Iris pigment epithelial cell (primary cell): ENCODE data around the gene CFAP92.
"Not testable (repeated sequence)": the region's sequence is repeated elsewhere in the genome, so short reads cannot be mapped to it uniquely, and the experiment has no call there.

Experiments
- DNase-seq: peaks from one replicate; pipeline ENCODE4 v3.0.0-alpha.2; 2011; ENCODE audit warnings: low read depth

CFAP92 gene

DNA sequence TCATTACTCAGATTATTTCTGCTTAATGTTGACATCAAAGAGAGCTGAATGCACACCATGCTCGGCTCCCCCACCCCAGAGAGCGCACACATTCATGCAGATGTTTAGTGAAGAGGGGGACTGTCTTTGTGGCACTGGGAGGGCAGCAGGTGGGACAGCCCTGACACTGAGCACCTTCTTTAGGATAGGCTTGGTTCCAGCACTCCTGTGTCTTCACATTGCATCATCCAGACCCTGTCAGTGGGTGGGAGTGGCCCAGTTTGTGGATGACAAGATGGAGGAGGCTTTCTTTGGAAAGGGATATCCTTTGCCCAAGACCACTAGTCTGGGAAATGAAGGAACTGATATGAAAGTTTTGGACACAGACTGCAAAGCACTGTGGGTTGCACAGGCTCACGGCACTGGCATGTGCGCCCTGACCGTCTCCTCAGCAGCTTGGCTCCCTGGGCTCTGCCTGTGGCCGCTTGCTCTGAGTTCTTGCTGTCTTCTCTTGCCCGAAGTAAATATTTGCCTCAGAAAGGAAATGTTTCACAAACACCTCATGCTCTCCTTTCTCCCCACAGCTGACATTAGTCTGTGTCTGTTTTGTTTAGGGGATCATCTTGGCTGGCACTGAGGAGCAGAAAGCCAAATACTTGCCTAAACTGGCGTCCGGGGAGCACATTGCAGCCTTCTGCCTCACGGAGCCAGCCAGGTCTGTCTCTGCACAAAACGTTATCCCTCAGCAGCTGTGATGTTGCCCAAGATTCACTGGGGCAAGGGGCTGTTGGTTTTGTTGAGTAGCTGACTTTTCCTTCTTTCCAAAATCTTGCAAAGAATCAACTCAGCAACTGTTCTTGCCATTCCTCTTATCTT lies 97.8 kb downstream of the CFAP92 start:
- no peak for DNase-seq

DNA sequence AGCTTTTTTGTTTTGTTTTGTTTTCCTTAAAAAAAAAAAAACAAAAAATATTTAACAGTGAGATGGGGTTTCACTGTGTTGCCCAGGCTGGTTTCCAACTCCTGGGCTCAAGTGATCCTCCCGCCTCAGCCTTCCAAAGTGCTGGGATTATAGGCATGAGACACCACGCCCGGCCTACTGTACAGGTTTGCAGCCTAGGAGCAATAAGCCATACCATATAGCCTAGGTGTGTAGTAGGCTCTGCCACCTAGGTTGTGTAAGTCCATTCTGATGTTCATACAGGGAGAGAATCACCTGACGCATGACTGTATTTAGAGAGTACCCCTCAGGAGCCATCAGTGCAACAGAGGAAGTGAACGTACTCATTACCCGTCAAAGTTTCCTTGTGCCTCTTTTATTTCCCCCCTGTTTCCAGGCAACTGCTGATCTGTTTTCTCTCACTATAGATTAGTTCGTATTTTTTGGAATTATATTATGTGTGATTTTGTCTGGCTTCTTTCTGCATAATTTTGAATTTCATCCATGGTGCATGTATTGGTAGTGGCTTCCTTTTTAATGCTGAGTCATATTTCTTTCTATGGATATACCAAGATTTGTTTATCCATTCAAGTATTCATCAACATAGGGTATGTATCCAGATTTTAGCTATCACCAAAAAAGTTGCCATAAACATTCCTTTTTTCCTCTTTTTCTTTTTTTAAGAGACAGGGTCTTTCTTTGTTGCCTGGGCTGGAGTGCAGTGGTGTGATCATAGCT lies 104.6 kb downstream of the CFAP92 start:
- DNase-seq = no peak

DNA sequence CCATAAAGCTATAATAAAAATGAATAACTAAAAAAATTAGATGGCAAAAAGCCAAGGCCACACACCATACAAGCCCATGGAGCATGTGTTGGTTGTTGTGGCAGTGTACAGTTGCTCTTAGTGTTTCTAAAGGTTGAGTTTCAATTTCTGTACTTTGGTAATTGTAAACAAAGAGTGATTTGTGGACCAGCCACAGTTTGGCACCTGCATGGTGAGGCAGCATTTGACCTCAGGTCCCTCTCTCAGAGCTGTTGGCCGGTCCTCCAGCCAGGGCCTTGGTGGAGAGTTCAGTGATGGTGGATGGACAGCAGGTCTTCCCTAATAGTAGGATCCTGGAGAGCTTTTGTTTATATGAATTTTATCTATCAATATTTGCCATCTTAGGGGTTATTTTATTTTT lies 108.9 kb downstream of the CFAP92 start:
- no peak for DNase-seq

DNA sequence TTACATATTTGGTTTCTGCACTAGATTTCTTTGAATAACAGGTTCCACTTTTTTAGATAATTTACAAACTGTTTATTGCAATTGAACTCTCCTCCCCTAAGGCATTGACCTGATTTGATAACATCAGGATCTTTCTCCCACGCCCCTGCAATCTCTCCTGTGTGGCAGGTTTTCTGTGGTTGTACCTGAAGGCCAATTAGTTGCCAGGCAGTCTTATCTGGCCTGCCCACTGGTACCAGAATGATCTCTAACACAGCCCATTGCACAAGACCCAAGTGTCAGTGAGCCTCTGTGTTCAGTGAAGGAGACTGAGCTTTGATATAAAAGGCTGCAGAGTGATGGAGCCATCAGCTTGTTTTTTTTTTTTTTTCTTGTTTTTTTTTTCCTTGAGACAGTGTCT lies 111.2 kb downstream of the CFAP92 start:
- no peak for DNase-seq

DNA sequence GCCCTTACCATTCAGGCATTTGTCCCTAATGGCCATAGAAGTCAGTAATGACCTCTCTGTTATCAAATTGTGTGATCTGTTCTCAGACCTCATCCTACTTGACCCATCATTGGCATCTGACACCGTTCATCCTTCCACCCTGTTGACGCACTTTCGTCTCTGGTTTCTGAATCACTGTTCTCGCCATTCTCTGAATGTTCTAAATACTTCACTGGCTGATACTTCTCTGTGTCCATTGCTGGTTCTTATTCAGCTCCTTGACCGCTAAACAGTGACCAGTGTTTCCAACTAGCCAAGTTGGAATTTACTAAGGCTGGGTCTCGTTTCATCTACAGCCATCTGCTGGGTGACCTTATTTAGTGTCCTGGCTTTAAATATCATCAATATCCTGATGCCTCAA lies 112.3 kb downstream of the CFAP92 start:
- DNase-seq = no peak

DNA sequence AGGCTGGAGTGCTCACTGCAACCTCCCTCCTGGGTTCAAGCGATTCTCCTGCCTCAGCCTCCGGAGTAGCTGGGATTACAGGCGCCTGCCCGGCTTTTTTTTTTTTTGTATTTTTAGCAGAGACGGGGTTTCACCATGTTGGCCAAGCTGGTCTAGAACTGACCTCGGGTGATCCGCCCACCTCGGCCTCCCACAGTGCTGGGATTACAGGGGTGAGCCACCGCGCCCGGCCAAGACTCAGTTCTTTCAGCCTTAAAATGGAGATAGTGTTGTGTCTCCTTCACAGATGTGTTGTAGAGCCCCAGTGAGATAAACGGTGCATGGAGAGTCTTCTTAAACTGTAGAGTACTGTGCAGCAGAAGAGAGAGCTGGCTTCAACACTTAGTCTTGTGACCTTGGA lies 113.4 kb downstream of the CFAP92 start:
- DNase-seq = not testable (repeated sequence)

DNA sequence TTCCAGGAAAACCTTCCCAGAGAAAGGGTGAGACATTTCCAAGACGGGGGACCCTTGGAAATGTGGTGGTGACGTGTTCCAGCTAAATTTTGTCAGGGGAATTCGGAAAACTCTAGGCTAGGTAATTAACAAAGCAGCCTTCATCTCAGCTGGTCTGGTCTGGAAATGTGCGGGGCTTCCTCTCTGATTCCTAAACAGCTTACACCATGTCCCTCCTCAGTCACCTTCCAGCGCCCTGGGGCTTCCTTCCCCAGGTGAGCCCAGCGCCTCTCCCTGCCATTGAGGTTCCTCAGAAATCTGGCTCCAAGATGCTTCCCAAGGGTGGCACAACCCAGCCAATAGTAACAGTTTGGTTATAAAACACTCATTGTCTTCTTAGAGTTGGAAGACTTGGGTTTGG lies 113.9 kb downstream of the CFAP92 start:
- no peak for DNase-seq

DNA sequence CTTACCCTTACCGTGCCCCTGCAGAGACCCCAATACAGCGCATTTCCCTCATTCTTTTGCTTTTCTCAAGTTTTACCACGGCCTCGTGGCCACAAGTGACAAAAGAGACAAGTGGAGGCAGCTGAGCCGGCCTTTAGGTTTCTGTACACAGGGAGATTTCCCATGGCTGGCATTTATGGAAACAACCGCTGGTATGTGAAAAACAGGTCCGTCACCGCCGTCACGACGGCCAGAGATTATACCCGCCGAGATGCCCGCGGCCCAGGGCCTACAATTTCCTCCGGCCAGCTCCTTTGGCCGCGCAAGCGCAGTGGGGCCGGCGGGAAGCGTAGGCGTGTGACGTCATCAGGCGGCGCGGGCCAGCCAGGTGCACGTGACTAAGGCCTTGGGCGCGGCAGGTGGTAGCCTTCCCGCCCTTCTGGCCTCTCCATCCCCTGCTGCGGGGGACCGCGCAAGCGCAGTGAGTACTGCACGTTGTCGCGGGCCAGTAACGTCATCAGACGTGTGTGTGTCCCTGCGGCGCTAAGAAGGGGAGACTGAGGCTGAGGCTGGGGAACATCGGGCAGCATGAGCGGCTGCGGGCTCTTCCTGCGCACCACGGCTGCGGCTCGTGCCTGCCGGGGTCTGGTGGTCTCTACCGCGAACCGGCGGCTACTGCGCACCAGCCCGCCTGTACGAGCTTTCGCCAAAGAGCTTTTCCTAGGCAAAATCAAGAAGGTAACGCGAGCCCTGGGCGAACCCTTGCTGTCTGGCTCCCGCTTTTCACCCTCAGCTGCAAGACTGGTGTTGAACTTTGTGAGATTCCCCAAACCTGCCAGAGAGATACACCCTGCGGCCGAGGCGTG lies 114.5 kb downstream of the CFAP92 start, which contains the start of gene ACAD9:
ACAD9 (plus strand) TSS at position 496 of the 845 bp plus-strand sequence; CDS start at position 568, 72 bp downstream.
- DNase-seq = peak; percentile 97

DNA sequence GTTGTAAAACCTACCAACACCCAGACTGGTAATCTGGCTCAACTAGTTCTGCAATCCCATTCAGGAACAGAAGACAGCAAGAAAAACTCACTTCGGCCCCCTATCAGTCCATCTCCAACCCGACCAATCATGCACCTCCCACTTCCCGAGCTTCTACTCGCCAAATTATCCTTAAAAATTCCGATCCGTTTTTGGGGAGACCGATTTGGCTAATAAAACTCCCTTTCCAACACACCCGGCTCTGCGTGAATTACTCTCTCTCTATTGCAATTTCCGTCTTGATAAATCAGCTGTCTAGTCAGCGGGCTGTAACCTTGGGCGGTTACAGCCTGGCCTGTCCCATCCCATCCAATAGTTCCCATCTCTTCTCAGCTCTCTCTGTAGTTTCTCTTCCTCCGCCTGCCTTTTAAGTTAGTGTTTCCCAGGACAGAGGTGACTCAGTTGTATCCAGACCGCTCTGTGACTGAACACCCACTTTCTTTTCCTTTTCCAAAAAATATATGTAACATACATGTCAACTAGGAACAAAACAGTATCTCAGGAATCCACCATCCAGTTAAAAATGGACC lies 115.2 kb downstream of the CFAP92 start:
- DNase-seq = peak; percentile 80

DNA sequence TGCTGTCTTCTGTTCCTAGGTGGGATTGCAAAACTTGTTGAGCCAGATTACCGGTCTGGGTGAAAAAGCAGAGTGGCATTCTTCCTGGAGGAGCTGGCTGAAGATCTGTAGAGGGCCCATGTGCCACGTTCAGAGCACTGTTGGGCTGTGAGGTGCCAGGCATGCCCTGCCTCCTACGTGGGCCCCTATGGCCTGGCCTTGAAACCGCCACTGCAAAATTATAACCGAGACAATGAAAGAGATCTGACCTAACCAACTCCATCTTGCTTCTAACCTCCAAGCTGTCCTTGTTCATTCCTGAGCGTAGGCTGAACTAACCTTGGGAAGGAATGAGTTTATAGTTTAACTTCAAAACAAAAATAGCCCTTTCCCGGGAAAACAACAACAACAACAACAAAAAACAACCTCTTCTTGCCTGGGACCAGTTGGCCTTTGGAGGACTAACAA lies 115.8 kb downstream of the CFAP92 start:
- no peak for DNase-seq

DNA sequence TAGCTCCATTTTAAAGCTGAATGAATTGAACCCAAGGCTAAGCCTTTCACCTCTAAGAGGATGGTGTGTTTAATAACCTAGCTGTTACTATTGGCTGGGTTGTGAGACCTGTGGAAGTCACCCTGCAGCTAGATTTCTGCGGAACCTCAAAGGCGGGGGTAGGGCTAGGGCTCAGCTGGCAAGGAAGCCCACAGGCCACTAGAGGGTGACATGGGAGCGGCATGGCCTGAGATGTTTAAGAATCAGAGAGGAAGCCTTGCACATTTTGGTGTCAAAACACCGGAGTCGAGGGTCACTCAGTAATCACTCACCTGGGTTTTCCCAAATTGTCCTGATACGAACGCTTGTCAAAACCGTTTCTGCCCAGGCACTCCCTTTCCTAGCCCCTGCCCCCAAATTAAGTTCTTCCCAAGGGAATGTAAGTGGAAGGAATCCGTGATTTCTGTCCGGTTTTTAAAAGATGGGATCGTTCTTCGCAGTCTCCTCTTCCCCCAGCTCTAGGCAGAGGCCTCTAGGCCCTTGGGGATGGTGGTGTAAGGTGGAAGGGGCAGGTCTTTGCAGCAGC lies 118.2 kb downstream of the CFAP92 start:
- DNase-seq = no peak

DNA sequence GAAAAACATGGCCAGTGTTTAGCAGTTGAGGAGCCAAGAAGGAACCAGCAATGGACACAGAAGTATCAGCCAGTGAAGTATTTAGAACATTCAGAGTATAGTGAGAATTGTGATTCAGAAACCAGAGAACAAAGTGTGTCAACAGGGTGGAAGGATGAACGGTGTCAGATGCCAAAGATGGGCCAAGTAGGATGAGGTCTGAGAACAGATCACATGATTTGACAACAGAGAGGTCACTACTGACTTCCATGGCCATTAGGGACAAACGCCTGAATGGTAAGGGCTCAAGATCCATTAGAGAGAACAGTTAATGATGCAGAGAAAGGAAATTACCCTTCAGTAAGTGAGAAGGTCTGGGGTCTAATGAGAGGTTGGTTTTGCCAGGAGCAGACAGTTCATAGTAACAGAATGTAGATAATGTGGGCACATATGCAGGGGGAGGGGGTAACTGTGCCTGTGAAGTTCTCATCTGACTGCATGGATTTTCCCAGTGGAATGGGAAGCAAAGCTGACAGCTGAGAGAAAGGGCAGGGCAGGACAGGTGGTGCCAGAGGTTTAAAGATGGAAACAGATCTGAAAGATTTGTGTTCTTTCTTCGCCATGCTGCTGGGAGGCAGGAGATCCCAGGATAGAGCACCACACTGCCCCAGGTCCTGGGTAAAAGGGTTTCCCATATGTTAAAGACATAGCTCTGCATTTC lies 119.2 kb downstream of the CFAP92 start:
- no peak for DNase-seq

DNA sequence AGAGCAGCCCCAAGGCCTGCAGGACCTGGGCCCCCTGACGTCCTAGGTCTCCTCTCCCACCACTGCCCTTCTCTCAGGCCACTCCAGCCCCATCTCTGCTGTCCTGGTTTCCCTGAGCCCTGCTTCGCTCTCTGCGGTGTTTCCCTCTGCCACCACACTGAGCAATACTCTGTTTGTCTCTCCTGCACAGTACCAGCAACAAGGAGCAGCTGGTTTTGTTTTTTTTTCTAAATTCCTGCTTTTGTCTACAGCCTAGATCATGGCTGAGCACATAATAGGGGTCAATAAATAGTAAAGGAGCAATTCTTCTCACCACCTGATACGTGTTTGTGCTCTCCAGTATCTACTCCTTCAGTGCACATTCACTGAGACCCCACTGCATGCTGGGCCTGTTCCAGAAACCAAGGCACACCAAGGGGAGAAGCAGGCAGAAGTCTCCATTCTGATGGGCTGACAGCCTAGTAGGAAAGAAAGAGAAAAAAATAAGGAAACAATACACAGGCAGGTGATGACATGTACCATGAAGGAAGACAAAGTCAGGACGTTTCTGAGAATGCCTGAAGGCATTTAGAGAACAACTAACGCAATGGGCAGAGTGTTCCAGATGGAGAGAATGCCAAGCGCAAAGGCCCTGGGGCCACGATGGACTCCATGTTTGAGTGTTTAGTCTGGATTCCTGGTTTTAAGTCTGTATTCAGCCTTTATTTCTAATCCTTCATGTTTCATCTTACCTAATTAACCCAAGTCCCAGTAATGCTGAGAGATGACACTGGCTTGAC lies 120.4 kb downstream of the CFAP92 start:
- no peak for DNase-seq

DNA sequence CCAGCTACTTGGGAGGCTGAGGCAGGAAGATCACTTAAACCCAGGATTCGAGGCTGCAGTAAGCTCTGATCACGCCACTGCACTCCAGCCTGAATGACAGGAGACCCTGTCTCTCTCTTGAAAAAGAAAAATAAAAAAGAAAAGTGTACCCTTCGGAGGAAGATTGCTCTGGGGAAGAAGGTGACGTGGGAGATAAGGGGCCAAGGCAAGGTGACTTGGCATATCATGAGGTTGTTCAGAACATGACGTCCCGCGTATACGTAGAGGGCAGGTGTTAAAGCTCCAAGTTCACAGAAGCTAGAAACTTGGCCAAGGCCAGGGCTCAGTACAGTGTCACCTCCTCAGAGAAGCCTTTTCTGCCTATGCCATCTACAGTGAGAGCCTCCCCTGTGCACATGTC lies 121.1 kb downstream of the CFAP92 start:
- DNase-seq = no peak

DNA sequence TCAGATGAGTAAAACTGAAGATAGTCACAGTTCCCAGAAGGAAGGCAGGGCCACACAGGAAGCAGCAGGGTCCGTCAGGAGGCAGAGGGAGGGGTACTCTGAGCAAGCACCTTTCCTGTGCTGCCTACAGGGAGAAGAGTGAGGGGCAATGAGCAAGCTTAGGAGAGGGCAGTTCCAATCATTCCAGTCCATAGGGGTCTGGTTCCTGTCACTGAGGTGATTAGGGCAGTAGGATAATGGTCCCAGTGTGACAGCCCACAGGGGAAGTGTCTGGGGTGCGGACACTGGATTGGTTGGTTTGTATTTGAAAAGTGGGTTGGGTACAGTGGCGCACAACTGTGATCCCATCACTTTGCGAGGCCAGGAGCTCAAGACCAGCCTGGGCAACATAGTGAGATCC lies 121.6 kb downstream of the CFAP92 start:
- DNase-seq = no peak

DNA sequence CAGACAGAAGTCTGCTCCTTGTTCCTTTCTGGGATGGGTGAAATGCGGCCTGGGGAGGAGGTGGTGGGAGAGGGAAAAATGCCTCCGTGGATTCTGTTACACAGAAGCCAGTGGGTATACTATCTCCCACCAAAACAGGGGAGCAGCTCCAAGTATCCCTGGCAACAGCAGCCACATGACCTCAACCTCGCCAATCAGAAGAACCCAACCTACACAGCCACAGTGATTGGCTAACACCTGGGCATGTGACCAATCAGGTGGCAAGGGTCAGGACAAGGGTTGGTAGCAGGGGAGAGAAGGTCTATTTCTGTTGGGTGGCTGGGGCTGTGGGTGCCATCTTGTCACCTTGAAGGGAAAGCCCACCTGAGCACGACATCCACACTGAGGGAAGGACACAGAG lies 123.5 kb downstream of the CFAP92 start:
- no peak for DNase-seq

DNA sequence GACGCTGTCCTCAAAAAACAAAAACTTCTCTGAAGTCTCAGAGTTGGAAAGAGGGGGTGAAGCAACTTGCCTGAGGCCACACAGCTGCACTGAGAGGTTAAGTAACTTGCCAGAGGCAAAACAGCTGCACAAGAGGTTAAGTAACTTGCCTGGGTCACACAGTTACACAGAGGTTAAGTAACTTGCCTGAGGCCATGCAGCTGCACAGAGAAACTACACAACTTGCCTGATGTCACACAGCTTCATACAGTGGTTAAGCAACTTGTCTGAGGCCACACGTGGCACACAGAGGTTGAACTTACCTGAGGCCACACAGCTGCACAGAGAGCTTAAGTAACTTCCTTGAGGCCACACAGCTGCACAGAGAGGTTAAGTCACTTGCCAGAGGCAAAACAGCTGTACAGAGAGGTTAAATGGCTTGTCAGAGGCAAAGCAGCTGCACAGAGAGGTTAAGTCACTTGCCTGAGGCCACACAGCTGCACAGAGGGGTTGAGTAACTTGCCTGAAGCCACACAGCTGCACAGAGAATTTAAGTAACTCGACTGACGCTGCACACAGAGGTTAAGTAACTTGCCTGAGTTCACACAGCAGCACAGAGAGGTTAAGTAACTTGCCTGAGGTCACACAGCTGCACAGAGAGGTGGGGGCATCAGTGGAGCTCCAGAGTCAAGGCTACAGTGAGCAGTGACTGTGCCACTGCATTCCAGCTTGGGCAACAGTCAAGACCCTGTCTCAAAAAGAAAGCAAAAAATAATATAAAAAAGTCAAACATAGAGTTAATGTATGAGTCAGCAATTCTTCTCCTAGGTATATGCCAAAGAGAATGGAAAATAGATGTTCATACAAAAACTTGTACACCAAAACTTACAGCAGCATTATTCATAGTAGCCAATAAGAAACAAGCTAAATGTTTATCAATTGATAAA lies 126.4 kb downstream of the CFAP92 start:
- no peak for DNase-seq

DNA sequence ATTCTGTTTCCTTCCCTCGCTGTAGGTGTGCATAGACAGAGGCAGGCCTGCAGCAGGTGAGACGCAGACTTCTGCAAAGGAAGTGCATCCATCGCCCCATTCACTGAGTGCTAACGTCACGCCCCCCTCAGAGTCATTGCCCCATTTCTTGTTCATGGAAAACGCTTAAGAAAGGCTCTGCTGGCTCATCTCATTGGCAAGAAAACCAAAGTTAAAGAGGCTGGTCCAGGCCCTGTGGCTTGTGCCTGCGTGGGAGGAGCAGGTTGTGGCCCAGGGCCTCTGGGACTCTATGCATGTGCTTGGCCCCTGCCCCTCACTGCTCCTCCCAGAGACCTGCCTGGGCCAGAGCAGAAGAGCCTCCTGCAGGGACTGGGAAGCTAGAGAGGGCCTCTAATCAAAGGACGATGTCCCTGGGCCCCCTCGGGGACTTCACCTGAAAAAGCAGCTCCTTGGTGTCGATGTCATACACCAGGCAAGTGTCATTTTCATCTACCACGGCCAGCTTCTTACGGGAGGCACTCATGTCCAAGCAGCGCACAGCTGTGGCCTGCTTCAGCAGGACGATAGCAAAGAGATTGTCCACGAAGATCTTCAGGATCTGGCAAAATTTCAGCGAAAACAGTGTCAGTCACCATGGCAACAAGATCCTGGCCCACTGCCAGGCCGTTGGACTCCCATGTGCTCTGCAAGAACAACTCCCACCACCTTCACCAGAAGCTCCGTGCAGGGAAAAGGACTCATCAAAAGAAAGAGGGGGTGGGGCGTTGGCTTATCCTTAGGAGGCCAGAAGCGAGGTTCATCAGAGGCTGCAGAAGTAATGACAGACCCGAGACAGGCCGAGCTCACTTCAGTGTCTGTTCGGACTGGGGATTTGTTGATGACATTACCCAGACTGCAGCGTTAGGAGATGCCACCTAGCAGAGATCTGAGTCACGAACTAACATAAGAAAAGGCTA lies 128.7 kb downstream of the CFAP92 start:
- DNase-seq = peak; percentile 22
